Testis (tissue), 2 donors: Measurements from ENCODE around the gene EDN2.

Experiments
- CTCF ChIP-seq, 3 experiments: fragments of 450-650 bp in 2 of 3; fragments of 200-600 bp in 1 of 3; sonication (generic) in 1 of 3; IDR thresholded peaks; one replicate each; pipeline ENCODE4 v1.5.1; 2016 to 2019; ENCODE audit warnings: antibody characterized with exemption in 3 of 3, mild to moderate bottlenecking in 2 of 3, moderate library complexity in 1 of 3
- POLR2A ChIP-seq: fragments of 450-650 bp; IDR thresholded peaks from one replicate; pipeline ENCODE4 v1.6.1; 2017; ENCODE audit warnings: antibody characterized with exemption, mild to moderate bottlenecking, moderate library complexity

DNA sequence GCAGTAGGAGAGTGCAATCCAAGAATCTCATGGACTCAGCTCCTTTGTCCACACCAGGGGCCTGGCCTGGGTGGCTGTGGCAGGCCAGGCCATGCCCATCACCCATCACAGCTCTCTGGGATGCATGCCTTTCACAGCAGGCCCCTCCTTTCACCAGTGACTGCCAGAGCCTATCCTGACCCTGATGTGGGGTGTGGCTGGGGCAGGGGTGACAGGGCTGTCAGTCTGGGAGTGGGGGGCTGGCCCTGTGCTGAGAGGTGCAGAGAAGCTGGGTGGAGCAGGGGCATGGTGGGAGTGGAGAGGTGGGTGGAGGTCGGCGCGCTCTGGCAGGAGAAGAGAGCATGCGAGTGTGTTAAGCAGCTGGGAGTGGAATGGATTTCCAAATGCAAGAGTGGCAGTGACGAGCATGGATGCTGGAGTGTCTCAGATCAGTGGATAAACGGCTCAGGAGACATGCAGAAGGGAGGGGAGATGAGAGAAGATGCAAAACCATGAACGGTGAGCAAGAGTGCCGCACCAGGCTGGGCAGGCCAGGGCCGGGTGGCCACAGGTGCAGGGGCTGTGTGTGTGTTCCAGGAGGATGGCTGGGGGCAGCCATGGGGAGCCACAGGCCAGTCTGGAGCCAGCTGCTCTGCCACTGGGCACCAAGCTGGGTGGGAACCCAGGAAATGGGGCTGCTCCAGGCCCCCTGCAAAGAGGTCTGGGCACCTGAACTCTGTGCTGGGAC lies 39.6 kb upstream of the EDN2 start:
- no peak for TF ChIP-seq CTCF (IDR thresholded peaks at IDR 0.05)
- TF ChIP-seq POLR2A = no peak
